22Rv1 (cell line): ENCODE results near the gene NRG3.
"Not testable (repeated sequence)": the region's sequence is repeated elsewhere in the genome, so short reads cannot be mapped to it uniquely, and the experiment has no call there.

Experiments
- H3K27ac ChIP-seq: fragments of 450-650 bp; 2 replicates; pipeline ENCODE4 v1.5.1; 2017
- ZFX ChIP-seq: fragments of 450-650 bp; IDR thresholded peaks from 2 replicates; pipeline ENCODE4 v1.6.1; 2017; ENCODE audit warnings: antibody characterized with exemption, borderline replicate concordance
- TF ChIP-seq, protein P1 (sequence below): fragments of 450-650 bp; IDR thresholded peaks from 2 replicates; pipeline ENCODE4 v1.5.1; 2017; ENCODE audit warnings: mild to moderate bottlenecking

Gene NRG3

DNA sequence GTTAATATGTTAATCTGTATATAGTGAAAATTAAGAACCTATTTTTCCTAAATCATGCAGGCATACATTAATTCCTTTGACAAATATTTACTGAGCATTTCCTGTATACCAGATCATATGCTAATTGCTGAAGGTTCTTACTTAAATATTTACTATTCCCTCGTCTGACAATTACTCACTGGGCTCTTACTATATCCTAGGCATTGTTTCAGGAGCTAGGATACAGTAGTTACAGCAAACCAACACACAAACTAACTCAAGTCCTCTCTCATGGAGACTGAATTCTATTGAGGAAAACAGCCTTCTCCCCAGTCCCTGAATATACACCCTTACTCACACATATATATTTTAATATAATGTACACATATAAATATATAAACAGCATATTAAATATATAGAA, 786.0 kb downstream of the NRG3 start:
- H3K27ac ChIP-seq = peak overlapping the region; percentile 55
- TF ChIP-seq ZFX = no peak
- TF ChIP-seq, protein P1, sequence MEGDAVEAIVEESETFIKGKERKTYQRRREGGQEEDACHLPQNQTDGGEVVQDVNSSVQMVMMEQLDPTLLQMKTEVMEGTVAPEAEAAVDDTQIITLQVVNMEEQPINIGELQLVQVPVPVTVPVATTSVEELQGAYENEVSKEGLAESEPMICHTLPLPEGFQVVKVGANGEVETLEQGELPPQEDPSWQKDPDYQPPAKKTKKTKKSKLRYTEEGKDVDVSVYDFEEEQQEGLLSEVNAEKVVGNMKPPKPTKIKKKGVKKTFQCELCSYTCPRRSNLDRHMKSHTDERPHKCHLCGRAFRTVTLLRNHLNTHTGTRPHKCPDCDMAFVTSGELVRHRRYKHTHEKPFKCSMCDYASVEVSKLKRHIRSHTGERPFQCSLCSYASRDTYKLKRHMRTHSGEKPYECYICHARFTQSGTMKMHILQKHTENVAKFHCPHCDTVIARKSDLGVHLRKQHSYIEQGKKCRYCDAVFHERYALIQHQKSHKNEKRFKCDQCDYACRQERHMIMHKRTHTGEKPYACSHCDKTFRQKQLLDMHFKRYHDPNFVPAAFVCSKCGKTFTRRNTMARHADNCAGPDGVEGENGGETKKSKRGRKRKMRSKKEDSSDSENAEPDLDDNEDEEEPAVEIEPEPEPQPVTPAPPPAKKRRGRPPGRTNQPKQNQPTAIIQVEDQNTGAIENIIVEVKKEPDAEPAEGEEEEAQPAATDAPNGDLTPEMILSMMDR = no peak

DNA sequence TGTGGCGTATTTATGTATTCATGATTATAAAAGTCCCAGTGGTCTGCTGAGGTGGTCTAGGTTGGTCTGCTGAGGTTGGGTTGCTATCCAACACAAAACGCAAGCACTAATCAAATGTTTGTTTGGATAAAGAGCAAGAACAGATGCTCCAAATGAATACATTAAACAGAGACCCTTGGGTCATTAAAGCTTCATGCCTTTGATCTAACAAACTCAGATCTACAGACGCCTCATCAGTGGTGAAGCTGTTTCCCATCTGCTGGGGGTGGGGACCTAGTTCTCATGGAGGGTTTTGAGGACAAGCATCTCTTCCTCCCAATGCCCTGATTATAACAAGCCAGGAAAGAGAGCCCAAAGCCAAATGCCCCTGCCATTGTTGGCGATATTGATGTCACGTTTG, 786.7 kb downstream of the NRG3 start:
- no peak for TF ChIP-seq ZFX
- TF ChIP-seq, protein P1 = no peak
- H3K27ac ChIP-seq = peak overlapping the region; percentile 55; the same call in 1 of the 2 replicates

DNA sequence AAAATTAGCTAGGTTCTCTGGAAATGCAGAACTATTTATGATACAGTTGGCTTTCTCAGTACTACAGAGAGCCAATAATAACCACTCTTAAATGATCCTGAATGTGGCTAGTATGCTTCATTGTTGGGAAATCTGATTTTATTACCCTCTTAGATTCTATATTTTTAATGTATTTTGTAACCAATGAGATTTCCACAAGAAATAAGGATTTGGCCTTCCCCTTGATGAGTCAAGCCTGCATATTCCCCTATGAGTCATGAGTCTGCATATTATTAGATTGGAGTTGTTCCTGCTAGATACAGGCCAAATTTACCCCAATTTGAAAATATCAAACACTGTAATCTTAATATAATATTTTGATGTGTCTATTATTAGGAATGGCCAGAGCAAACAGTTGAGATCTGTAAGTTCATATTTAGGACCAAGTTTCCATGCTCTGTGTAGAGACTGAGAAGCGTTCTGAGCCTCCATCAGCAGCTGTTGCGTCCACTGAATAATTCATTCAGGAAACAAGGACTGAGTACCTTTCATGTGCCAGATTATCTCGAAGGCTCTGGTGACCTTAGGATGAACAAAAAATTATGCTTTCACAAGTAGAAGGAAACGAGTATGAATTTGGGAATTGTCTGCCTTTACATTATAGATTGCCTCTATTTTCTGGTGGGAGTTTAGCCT, 793.4 kb downstream of the NRG3 start:
- no peak for TF ChIP-seq ZFX
- TF ChIP-seq, protein P1 = no peak
- no peak overlapping the region for H3K27ac ChIP-seq

DNA sequence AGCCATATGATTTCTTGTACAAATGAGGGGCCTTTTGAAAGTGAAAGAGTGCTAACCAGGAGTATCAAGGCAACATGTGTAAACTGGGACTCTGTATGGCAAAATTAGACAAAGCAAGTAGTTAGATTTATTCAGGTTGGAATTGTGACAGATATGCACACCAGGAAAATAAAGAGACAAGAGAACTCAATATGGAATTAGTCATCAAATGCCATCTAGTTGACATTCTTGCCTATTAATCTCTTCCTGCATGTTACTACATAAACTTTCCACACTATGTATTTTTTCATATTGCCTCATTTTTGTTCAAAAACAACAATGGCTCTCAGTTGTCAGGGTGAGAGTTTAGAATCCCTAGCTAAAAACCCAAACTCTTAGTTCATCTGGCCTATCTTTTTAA, 799.0 kb downstream of the NRG3 start:
- TF ChIP-seq, protein P1 = no peak
- TF ChIP-seq ZFX = no peak

DNA sequence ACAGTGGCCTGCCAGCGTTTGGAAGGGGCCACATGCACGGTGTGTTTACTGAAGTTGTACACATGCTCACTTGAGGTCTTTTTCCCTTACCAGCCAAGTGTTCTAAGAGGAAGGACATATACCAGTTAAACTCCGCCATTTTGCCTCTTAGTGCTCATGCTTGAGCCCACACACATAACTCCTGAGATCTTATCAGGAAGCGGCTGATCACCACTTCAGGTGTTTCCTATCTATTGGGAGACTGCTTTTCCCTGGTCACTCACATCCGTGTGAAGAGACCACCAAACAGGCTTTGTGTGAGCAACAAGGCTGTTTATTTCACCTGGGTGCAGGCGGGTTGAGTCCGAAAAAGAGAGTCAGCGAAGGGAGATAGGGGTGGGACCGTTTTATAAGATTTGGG, 802.9 kb downstream of the NRG3 start:
- H3K27ac ChIP-seq = not testable (repeated sequence)

More for the DNA sequence above, 799.0 kb downstream of the NRG3 start:
- no peak overlapping the region for H3K27ac ChIP-seq

DNA sequence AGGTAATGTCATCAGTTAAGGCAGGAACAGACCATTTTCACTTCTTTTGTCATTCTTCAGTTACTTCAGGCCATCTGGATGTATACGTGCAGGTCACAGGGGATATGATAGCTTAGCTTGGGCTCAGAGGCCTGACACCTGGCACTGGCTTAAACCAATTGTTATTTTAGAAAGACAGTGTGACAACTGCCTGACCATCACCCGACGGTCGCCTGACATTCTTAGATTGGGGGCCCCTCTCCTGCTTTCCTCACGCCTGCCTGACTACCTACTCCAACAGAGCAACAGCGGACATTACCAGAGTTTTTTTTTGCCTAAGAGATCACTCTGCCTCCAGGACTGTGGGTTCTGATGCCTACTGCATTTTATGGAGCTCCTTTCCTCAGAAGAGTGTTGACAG, 803.5 kb downstream of the NRG3 start:
- H3K27ac ChIP-seq = not testable (repeated sequence)

DNA sequence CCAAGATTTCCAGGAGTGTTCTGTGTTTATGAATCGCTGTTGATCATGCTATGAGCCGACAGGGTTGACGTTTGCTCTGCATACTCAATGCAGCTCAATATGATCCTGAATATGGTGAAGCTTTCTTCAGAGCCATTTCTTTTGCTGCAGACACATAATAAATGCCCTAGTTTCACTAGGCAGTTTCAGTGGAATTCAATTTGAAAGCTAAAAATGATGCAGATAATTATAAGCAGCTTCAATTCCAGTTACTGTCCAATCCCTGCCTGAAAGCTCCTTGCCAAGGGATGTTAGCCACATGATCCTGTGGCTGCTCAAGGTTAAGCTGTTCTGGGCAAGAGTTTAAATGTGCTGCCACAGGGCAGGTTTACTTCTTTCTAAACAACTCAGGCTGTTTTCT, 805.6 kb downstream of the NRG3 start:
- H3K27ac ChIP-seq = no peak overlapping the region
- TF ChIP-seq, protein P1 = no peak
- TF ChIP-seq ZFX = no peak

DNA sequence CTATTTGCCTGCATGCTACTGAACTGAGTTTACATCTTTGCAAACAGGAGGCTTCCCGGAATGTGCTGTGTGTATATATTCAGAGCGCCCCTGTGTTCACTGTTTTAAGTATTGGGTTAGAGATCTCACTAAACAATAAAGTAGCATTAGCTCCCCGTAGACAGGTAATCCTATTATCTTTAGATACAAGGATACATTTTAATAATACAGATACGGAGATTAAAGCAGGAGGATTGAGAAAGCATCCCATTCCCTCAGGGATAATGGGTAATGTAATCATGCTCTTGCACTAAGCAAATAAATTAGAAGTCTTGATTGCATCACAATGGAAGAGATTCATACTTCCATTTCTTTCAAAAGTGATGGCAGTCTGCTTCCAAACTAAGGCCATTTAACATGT, 809.0 kb downstream of the NRG3 start:
- TF ChIP-seq, protein P1 = no peak
- no peak for TF ChIP-seq ZFX
- no peak overlapping the region for H3K27ac ChIP-seq
